A549 treated with RU486 at 1 μM for 4 hours (cell line): Measurements from ENCODE around the gene YTHDF1. TPM values are rescaled to one million over a fixed set of nuclear protein-coding genes. Genes with fewer than 3 reads are reported as not detected.

Experiments used
- total RNA-seq: library from RNA; stranded (reverse); fragments of 200-300 nt; extraction: Qiagen RNA extraction; gene quantifications from 5 replicates; pipeline ENCODE4 v1.2.3, GENCODE V29; 2022; ENCODE audit warnings: low read depth

The YTHDF1 gene
- total RNA-seq: 52.1 to 59.5 TPM (median 56.3 TPM) in 5 replicates

GRCh38 chr20:63216041-63216848 is at the start of gene YTHDF1:
YTHDF1 (minus strand) TSS chr20:63216131; CDS start chr20:63215892, 239 bp downstream.

DNA sequence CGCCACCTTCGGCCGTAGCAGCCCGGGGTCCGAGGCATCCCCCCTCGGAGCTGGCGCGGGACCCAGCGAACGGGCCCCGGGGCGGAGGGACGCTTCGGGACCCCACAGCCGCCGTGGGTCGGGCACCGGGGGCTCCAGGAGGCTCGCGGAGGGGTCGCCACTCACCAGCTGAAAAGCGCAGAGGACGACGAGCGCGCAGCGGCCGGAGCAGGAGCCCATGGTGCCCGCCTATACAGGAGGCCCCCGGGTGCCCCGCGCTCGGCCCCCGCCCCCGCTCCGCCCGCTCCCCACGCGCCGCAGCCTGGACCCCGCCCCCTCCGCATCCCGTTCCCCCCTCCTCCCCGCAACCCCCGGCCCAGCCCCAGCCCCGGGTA is 38.3 kb upstream of the YTHDF1 start, which contains the start of gene NKAIN4:
Gene NKAIN4, minus strand, starts transcription at position 232 of the 374 bp plus-strand sequence. Its CDS starts 13 bp downstream, at position 219.

DNA sequence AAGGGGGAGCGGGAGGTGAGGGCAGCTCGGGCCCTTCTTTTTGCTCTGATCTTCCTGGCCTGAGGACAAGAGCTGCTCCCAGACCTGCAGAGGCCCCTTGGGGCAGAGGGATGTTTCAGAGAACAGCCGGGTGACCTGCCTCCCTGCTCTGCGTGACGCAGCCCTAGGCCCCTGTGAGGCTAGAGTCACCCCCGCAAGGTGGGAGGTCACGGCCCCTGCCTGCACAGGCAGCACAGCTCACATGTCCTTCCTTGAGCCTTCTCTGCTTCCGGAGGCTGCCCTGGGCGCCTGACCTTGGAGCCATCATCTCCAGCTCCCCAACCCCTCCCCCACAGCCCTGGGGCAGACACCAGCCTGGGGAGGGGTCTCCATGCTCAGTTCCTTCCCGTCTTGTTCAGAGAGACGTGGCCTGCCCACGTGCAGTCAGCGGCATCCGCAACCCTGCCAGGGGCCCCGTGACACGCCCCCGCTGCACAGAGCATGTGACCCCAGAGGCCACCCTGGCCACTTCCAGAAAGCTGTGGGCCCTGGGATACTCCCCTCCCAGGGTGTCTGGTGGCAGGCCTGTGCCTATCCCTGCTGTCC is 19.6 kb upstream of the YTHDF1 start, which contains the start of gene BIRC7:
Gene BIRC7, plus strand, starts transcription at position 507 of the 585 bp plus-strand sequence. CDS start 192 bp downstream, outside the sequence.

Other genes with a start within 250 kb of the YTHDF1 start
- gene BHLHE23, start 209.2 kb downstream of the YTHDF1 start, total RNA-seq: not detected in 5 replicates
- 2.3 to 3.7 TPM (median 3.4 TPM) in 5 replicates for gene BIRC7, start 19.8 kb upstream of the YTHDF1 start, total RNA-seq
- 5.9 to 9.6 TPM (median 6.4 TPM) in 5 replicates for gene NKAIN4, start 38.3 kb upstream of the YTHDF1 start, total RNA-seq
- 57.3 to 98.5 TPM (median 82.3 TPM) in 5 replicates for gene ARFGAP1, start 56.7 kb upstream of the YTHDF1 start, total RNA-seq
- 0.69 to 1.8 TPM (median 0.79 TPM) in 5 replicates for gene COL20A1, start 77.1 kb upstream of the YTHDF1 start, total RNA-seq
- 0.15 to 0.37 TPM (median 0.22 TPM) in 5 replicates for gene CHRNA4, start 145.2 kb upstream of the YTHDF1 start, total RNA-seq